ENCODE measurements around the gene TRAPPC2L.

TRAPPC2L gene

GRCh38 chr16:88901718-88902337 is 44.9 kb downstream of the TRAPPC2L start:
- Histone ChIP-seq H3K4me1 (ENCODE audit: control insufficient read depth in 1 of 2, insufficient read depth in 1 of 2, low read depth in 1 of 2, low read length in 1 of 2) (peaks cover 13 to 14% of the 10 kb centered on the region in 2 experiments), H3K27ac (no peak overlapping the region), H3K27me3 (no peaks in the 10 kb centered on the region), H3K4me3 (ENCODE audit: low read depth in 1 of 2, low read length in 1 of 2) (no peak overlapping the region), H3K36me3 (peaks cover 54% of the 10 kb centered on the region), H3K9me3 (no peaks in the 10 kb centered on the region)
- TF ChIP-seq, protein P1, sequence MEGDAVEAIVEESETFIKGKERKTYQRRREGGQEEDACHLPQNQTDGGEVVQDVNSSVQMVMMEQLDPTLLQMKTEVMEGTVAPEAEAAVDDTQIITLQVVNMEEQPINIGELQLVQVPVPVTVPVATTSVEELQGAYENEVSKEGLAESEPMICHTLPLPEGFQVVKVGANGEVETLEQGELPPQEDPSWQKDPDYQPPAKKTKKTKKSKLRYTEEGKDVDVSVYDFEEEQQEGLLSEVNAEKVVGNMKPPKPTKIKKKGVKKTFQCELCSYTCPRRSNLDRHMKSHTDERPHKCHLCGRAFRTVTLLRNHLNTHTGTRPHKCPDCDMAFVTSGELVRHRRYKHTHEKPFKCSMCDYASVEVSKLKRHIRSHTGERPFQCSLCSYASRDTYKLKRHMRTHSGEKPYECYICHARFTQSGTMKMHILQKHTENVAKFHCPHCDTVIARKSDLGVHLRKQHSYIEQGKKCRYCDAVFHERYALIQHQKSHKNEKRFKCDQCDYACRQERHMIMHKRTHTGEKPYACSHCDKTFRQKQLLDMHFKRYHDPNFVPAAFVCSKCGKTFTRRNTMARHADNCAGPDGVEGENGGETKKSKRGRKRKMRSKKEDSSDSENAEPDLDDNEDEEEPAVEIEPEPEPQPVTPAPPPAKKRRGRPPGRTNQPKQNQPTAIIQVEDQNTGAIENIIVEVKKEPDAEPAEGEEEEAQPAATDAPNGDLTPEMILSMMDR (IDR thresholded peaks at IDR 0.05), result no peak

DNA sequence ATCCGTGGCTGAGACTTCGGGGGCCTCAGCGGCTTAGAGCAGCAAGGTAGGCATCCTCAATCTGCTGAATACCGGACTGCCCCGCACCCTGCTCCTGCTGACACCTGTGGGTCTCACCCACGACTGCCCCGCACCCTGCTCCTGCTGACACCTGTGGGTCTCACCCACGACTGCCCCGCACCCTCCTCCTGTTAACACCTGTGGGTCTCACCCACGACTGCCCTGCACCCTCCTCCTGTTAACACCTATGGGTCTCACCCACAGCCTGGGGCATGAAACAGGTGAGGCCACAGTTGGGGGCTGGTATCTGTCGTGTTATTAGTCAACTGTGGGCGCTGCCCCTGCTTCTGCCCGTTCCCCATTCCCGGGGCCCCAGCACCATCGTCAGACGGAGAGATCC is 45.8 kb downstream of the TRAPPC2L start:
- H3K4me3 ChIP-seq (ENCODE audit: low read depth in 1 of 2, low read length in 1 of 2), result no peak overlapping the region
- no peaks in the 10 kb centered on the region for H3K9me3 ChIP-seq
- peaks cover 13 to 14% of the 10 kb centered on the region in 2 experiments for H3K4me1 ChIP-seq (ENCODE audit: control insufficient read depth in 1 of 2, insufficient read depth in 1 of 2, low read depth in 1 of 2, low read length in 1 of 2)
- TF ChIP-seq, protein P1 (IDR thresholded peaks at IDR 0.05), result no peak
- H3K36me3 ChIP-seq, result peaks cover 45% of the 10 kb centered on the region
- H3K27me3 ChIP-seq, result no peaks in the 10 kb centered on the region
- H3K27ac ChIP-seq, result no peak overlapping the region

- H3K27ac ChIP-seq, result no peak overlapping the region
- TF ChIP-seq, protein P1 (IDR thresholded peaks at IDR 0.05), result no peak
- H3K27me3 ChIP-seq, result no peaks in the 10 kb centered on the region
- peaks cover 40% of the 10 kb centered on the region for H3K36me3 ChIP-seq
- H3K4me3 ChIP-seq (ENCODE audit: low read depth in 1 of 2, low read length in 1 of 2), result no peak overlapping the region
- H3K4me1 ChIP-seq (ENCODE audit: control insufficient read depth in 1 of 2, insufficient read depth in 1 of 2, low read depth in 1 of 2, low read length in 1 of 2), result peaks cover 13 to 14% of the 10 kb centered on the region in 2 experiments
- no peaks in the 10 kb centered on the region for H3K9me3 ChIP-seq
These were observed 46.3 kb downstream of the TRAPPC2L start for GRCh38 chr16:88903267-88903666.

DNA sequence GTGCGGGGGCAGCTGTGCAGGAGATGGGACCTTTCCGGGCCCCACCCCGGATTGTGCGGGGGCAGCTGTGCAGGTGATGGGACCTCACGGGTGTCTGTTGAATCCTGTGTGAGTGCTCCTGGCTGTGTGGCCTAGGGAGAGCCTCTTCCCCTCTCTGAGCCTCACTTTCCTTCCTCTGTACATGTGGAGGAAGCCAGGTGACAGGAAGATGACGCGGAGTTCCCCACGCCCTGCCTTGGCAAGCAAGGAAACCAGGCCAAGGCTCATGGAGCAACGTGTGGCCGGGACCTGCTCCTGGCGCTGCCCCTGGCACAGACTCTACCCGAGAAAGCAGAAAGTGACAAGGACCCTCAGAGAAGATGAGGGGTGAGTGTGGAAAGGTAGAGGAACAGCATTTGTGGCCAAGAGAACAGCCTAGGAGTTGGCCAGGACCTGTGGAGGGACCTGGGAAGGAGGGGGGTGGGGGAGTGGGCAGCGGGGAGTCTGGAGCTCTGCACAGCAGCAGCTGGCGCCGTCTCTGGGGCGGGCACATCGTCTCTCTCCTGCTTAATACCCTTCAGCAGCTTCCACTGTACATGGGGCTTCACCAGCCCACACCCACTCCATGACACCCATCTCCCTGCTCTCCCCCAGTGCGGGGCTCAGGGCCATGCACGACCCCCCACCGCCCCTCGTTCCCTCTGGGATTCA is 47.9 kb downstream of the TRAPPC2L start:
- H3K27me3 ChIP-seq, result no peaks in the 10 kb centered on the region
- H3K27ac ChIP-seq, result peak overlapping the region; percentile 43
- peaks cover 13 to 14% of the 10 kb centered on the region in 2 experiments for H3K4me1 ChIP-seq (ENCODE audit: control insufficient read depth in 1 of 2, insufficient read depth in 1 of 2, low read depth in 1 of 2, low read length in 1 of 2)
- TF ChIP-seq, protein P1 (IDR thresholded peaks at IDR 0.05), result no peak
- H3K4me3 ChIP-seq (ENCODE audit: low read depth in 1 of 2, low read length in 1 of 2), result no peak overlapping the region
- peaks cover 25% of the 10 kb centered on the region for H3K36me3 ChIP-seq
- no peaks in the 10 kb centered on the region for H3K9me3 ChIP-seq

- Histone ChIP-seq H3K9me3 (no peaks in the 10 kb centered on the region), H3K4me3 (ENCODE audit: low read depth in 1 of 2, low read length in 1 of 2) (no peak overlapping the region), H3K36me3 (peaks cover 17% of the 10 kb centered on the region), H3K27ac (peak overlapping the region; percentile 43), H3K27me3 (no peaks in the 10 kb centered on the region), H3K4me1 (ENCODE audit: control insufficient read depth in 1 of 2, insufficient read depth in 1 of 2, low read depth in 1 of 2, low read length in 1 of 2) (peaks cover 13 to 14% of the 10 kb centered on the region in 2 experiments)
- TF ChIP-seq, protein P1 (IDR thresholded peaks at IDR 0.05), result no peak
These were observed 48.6 kb downstream of the TRAPPC2L start for GRCh38 chr16:88905563-88905962.

Measured in neutrophil (primary cell).